OCI-LY3 (cell line): ENCODE data around the gene RELL2.

Experiments used
- H2AFZ ChIP-seq: fragments of 200-600, 300-600 bp; shearing (Covaris generic); 2 replicates; pipeline ENCODE4 v1.6.0; 2014; ENCODE audit warnings: antibody characterized with exemption, low read depth, low read length
- H3K27ac ChIP-seq: fragments of 200-600, 300-600 bp; sonication (generic); 2 replicates; pipeline ENCODE4 v1.5.1; 2014; ENCODE audit warnings: mild to moderate bottlenecking, low read length, moderate library complexity, mixed read lengths
- H3K27me3 ChIP-seq: fragments of 200-600, 300-600 bp; sonication (generic); 2 replicates; pipeline ENCODE4 v1.6.1; 2014; ENCODE audit warnings: low read depth, low read length, mixed read lengths
- H3K36me3 ChIP-seq: fragments of 200-600, 300-600 bp; sonication (generic); replicated peaks from 2 replicates; pipeline ENCODE3; 2014; ENCODE audit warnings: low read depth, low read length, mixed read lengths
- H3K4me1 ChIP-seq: fragments of 300-600, 200-600 bp; sonication (generic); 2 replicates; pipeline ENCODE4 v1.6.1; 2014; ENCODE audit warnings: low read length, mixed read lengths
- H3K4me2 ChIP-seq: fragments of 200-600, 300-600 bp; sonication (generic); 2 replicates; pipeline ENCODE4 v1.6.1; 2014; ENCODE audit warnings: low read length, mixed read lengths
- H3K4me3 ChIP-seq: fragments of 300-600, 200-600 bp; sonication (generic); 2 replicates; pipeline ENCODE4 v1.5.1; 2014; ENCODE audit warnings: antibody characterized with exemption, mild to moderate bottlenecking, low read length, moderate library complexity
- H3K79me2 ChIP-seq: fragments of 300-600, 200-600 bp; shearing (Covaris generic); 2 replicates; pipeline ENCODE4 v1.6.1; 2014; ENCODE audit warnings: mild to moderate bottlenecking, low read length, mixed read lengths
- H3K9ac ChIP-seq: fragments of 300-600, 200-600 bp; shearing (Covaris generic); 2 replicates; pipeline ENCODE4 v1.6.0; 2014; ENCODE audit warnings: mild to moderate bottlenecking, low read length, moderate library complexity
- H3K9me3 ChIP-seq: fragments of 200-600, 300-600 bp; shearing (Covaris generic); 2 replicates; pipeline ENCODE4 v1.6.1; 2014; ENCODE audit warnings: low read length, mixed read lengths; ENCODE audit not compliant: insufficient read depth
- H4K20me1 ChIP-seq: fragments of 200-600, 300-600 bp; sonication (generic); 2 replicates; pipeline ENCODE4 v1.6.1; 2016; ENCODE audit warnings: low read length, mixed read lengths; ENCODE audit not compliant: insufficient read depth
- EZH2phosphoT487 ChIP-seq: fragments of 200-600 bp; shearing (Covaris generic); IDR thresholded peaks from 2 replicates; pipeline ENCODE4 v1.6.1; 2018; ENCODE audit warnings: antibody characterized with exemption, mixed run types, low read depth
- TF ChIP-seq, protein P1 (sequence below): fragments of 200-600, 300-600 bp; sonication (generic); IDR thresholded peaks from 2 replicates; pipeline ENCODE4 v1.5.1; 2014; ENCODE audit warnings: antibody characterized with exemption, low read length, low read depth

Gene RELL2

GRCh38 chr5:141672841-141673813 lies 36.3 kb downstream of the RELL2 start:
- Histone ChIP-seq H2AFZ (no peak overlapping the region), H3K4me1 (no peaks in the 10 kb centered on the region), H4K20me1 (no peaks in the 10 kb centered on the region), H3K79me2 (no peaks in the 10 kb centered on the region), H3K36me3 (no peaks in the 10 kb centered on the region), H3K4me3 (no peak overlapping the region), H3K9me3 (no peaks in the 10 kb centered on the region), H3K27ac (no peak overlapping the region), H3K27me3 (no peaks in the 10 kb centered on the region), H3K9ac (no peak overlapping the region), H3K4me2 (no peak overlapping the region)
- TF ChIP-seq, protein P1, sequence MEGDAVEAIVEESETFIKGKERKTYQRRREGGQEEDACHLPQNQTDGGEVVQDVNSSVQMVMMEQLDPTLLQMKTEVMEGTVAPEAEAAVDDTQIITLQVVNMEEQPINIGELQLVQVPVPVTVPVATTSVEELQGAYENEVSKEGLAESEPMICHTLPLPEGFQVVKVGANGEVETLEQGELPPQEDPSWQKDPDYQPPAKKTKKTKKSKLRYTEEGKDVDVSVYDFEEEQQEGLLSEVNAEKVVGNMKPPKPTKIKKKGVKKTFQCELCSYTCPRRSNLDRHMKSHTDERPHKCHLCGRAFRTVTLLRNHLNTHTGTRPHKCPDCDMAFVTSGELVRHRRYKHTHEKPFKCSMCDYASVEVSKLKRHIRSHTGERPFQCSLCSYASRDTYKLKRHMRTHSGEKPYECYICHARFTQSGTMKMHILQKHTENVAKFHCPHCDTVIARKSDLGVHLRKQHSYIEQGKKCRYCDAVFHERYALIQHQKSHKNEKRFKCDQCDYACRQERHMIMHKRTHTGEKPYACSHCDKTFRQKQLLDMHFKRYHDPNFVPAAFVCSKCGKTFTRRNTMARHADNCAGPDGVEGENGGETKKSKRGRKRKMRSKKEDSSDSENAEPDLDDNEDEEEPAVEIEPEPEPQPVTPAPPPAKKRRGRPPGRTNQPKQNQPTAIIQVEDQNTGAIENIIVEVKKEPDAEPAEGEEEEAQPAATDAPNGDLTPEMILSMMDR = no peak
- no peak for TF ChIP-seq EZH2phosphoT487

DNA sequence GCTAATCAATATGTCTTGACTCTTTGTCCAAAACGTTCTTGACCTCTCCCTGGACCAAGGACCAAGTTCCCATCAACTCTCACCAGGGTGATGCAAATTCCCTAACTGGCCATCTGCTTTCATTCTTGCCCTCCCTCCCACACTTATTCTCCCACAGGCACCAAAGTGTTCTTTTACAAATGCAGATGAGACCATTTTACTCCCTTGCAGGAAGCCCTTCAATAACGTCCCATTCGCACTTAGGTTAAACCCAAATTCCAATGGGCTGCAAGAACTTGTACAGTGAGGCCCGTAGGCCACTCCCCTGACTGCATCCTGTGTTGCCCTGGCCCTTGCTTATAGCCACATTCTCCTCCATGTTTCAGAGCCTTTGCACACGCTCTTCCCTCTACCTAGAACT lies 38.0 kb downstream of the RELL2 start:
- Histone ChIP-seq H3K4me1 (no peaks in the 10 kb centered on the region), H3K4me2 (no peak overlapping the region), H3K4me3 (no peak overlapping the region), H3K27me3 (no peaks in the 10 kb centered on the region), H3K9ac (no peak overlapping the region), H4K20me1 (no peaks in the 10 kb centered on the region), H2AFZ (no peak overlapping the region), H3K27ac (no peak overlapping the region), H3K9me3 (no peaks in the 10 kb centered on the region), H3K36me3 (no peaks in the 10 kb centered on the region), H3K79me2 (no peaks in the 10 kb centered on the region)
- no peak for TF ChIP-seq EZH2phosphoT487
- TF ChIP-seq, protein P1 = no peak

- H3K4me1 ChIP-seq = no peaks in the 10 kb centered on the region
- H3K27ac ChIP-seq = no peak overlapping the region
- H3K4me3 ChIP-seq = no peak overlapping the region
- no peaks in the 10 kb centered on the region for H3K9me3 ChIP-seq
- H2AFZ ChIP-seq = no peak overlapping the region
- no peak overlapping the region for H3K9ac ChIP-seq
- H3K79me2 ChIP-seq = no peaks in the 10 kb centered on the region
- no peaks in the 10 kb centered on the region for H3K36me3 ChIP-seq
- no peaks in the 10 kb centered on the region for H3K27me3 ChIP-seq
- TF ChIP-seq EZH2phosphoT487 = no peak
- TF ChIP-seq, protein P1 = no peak
- no peak overlapping the region for H3K4me2 ChIP-seq
- no peaks in the 10 kb centered on the region for H4K20me1 ChIP-seq
Observed at GRCh38 chr5:141675672-141676071, 38.9 kb downstream of the RELL2 start.

GRCh38 chr5:141677415-141677814 lies 40.6 kb downstream of the RELL2 start:
- Histone ChIP-seq H4K20me1 (no peaks in the 10 kb centered on the region), H3K4me1 (no peaks in the 10 kb centered on the region), H3K9me3 (no peaks in the 10 kb centered on the region), H3K4me2 (no peak overlapping the region), H3K79me2 (no peaks in the 10 kb centered on the region), H3K27me3 (no peaks in the 10 kb centered on the region), H3K9ac (no peak overlapping the region), H3K4me3 (no peak overlapping the region), H3K36me3 (no peaks in the 10 kb centered on the region), H2AFZ (no peak overlapping the region), H3K27ac (no peak overlapping the region)
- TF ChIP-seq EZH2phosphoT487 = no peak
- TF ChIP-seq, protein P1 = no peak
